Daoy (cell line): ENCODE measurements around the gene MAP3K10. TPM values are rescaled to one million over a fixed set of nuclear protein-coding genes. Genes with fewer than 3 reads are reported as not detected.

Source experiments
- DNase-seq: peaks from one replicate; pipeline ENCODE4 v3.0.0-alpha.2; 2015; ENCODE audit warnings: low read depth
- total RNA-seq: library from RNA; depleted of rRNA; stranded (reverse); fragments of >200 nt; shearing (Covaris generic); gene quantifications from 2 replicates; pipeline ENCODE4 v1.2.3, GENCODE V29; 2014

MAP3K10 gene
- total RNA-seq, 1 experiment from 2014 or later = 10.9 TPM

DNA sequence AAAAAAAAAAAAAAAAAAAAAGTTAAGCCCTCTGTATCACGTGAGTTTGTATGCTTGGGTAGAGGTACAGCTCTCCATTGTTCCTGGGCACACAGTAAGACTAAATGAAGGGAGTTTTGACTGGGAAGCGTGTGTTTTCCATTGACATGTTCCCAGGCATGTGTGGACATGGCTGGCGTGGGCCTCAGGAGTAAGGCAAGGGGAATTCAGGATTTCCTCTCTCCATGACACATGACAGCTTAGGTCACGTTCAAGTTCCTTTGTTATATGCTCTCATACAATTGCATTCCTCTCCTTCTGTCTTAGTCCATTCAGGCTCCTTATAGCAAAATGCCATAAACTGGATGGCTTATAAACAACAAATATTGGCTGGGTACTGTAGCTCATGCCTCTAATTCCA is 17.1 kb upstream of the MAP3K10 start:
- DNase-seq = no peak

DNA sequence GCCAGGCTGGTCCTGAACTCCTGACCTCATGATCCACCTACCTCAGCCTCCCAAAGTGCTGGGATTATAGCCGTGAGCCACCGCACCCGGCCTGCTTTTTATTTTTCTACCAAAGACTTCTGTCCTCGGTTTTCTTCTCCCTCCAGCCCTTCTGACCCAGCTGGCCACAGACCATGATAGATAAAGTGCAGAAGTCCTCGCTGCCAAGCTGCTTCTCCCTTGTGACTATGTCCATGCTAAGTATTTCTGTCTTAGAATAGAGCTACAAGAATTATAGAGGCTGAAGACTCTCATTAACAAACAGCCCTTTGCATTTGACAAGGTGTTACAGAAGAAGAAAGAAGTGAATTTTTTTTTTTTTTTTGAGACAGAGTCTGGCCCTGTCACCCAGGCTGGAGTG is 15.4 kb upstream of the MAP3K10 start:
- no peak for DNase-seq

DNA sequence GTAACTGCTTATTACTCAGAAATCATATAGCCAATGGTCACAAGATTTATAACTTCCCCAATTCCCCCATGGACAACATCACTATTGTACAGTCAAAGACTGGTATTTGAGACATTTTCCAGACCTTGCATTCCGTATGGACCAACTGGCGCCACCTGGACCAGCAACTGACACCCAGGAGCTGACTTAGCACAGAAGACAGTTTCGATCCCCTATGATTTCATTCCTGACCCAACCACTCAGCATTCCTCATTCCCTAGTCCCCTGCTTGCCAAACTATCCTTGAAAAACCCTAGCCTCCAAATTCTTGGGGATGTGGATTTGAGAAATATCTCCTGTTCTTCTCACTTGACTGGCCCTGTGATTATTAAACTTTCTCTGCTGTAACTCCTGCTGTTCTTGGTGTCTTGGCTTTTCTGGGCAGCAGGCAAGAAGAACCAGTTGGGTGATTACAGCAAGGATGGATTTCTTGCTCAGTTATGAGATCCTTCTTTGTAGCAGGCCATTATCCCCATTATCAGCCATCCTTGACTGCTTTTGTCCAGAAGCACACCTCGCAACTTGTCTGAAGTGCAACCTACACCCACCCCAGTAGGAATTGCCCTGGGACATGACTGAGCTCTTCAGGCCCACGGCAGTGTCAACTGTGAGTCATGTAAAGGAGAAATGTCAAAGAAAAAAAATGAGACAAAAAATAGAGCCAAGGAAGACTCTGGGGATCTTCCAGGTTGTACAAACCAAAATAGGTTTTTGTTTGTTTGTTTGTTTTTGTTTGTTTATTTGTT is 13.7 kb upstream of the MAP3K10 start:
- DNase-seq = no peak

DNA sequence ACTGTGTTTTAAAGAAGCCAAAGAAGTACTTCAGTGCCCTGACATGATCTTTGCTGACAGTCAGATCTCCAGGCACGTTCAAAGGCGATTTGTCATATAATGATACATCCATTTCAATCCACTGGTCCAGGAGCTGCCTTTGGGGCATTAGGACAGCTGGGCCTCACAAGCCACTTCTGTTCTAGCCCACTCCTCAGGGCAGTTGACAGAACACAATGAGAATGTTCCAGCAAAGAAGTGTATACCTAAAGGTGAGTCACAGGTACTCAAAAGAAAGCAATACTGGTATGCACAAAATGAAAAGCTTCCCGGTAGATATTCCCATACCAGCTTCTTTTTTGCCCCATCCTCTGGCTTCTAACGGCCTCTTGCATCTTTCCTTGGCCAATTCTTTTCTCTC is 12.5 kb upstream of the MAP3K10 start:
- no peak for DNase-seq

DNA sequence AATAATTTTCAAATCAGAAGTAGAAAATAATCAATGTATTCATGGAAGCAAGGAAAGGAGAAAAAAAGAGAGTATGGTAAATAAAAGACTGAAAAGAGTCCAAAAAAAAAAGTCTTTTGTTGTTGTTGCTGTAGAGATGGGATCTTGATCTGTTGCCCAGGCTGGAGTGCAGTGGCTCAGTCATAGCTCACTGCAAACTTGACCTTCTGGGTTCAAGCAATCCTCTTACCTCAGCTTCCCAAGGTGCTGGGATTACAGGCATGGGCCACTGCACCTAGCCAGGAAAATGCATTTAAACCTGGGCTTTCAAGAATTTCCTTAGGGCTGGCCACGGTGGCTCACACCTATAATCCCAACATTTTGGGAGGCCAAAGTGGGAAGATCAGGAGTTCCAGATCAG is 7.0 kb upstream of the MAP3K10 start:
- DNase-seq = no peak

DNA sequence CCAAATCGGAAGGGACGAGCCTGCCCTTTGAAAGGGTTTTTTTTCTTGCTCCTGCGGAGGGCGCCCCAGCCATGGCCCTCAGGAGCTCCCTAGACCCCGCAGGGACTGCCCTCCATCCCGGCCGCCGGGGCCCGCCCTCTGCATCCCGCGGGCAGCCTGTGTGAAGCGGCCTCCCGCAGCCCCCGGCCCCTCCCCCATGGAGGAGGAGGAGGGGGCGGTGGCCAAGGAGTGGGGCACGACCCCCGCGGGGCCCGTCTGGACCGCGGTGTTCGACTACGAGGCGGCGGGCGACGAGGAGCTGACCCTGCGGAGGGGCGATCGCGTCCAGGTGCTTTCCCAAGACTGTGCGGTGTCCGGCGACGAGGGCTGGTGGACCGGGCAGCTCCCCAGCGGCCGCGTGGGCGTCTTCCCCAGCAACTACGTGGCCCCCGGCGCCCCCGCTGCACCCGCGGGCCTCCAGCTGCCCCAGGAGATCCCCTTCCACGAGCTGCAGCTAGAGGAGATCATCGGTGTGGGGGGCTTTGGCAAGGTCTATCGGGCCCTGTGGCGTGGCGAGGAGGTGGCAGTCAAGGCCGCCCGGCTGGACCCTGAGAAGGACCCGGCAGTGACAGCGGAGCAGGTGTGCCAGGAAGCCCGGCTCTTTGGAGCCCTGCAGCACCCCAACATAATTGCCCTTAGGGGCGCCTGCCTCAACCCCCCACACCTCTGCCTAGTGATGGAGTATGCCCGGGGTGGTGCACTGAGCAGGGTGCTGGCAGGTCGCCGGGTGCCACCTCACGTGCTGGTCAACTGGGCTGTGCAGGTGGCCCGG is 815 bp downstream of the MAP3K10 start:
- peak; percentile 51 for DNase-seq

DNA sequence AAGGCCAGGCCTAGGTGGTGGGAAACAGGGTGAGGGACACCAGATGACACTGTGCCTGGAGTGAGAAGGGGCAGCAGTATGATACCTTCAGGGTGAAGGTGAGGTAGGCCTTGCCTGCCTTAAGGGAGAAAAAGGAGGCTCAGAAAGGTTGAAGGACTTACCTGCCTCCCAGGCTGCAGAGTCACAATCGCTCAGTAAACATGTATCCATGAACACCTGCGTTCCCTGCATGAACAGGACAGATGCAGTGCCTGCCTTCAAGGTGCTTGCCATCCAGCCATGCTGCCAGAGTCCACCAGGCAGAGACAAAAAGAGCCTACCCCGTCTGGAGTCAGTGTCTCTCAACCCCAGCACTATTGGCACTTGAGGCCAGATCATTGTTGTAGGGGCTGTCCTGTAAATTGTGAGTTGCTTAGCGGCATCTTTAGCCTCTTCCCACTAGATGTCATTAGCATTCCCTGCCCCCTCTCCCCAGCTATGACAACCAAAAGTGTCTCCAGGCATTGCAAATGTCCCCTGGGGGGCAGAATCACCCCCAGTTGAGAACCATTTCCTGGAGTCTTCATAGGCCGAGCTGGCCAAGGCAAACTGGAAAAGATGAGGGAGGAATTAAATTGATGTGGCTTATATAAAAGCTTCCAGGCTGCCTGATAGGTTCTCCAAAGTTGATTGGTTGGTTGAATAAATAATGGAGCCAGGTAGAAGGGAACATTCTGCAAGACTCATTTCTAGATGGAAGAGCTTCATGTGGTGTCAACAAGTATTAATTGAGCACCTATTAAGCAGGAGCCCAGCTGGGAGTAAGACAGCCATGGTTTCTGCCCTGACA is 1.7 kb downstream of the MAP3K10 start:
- no peak for DNase-seq

DNA sequence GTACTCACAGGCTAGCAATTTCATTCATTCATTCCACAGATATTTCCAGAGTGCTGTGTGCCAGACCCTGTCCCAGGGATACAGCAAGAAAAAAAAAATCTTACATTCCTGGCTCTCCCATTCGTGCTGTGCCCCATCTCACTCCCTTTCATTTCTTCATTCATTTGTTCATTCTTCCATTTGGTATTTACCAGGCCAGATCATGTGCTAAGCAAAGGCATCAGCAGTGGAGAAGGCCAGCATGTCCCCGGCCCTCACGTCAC is 2.3 kb downstream of the MAP3K10 start:
- DNase-seq = no peak

DNA sequence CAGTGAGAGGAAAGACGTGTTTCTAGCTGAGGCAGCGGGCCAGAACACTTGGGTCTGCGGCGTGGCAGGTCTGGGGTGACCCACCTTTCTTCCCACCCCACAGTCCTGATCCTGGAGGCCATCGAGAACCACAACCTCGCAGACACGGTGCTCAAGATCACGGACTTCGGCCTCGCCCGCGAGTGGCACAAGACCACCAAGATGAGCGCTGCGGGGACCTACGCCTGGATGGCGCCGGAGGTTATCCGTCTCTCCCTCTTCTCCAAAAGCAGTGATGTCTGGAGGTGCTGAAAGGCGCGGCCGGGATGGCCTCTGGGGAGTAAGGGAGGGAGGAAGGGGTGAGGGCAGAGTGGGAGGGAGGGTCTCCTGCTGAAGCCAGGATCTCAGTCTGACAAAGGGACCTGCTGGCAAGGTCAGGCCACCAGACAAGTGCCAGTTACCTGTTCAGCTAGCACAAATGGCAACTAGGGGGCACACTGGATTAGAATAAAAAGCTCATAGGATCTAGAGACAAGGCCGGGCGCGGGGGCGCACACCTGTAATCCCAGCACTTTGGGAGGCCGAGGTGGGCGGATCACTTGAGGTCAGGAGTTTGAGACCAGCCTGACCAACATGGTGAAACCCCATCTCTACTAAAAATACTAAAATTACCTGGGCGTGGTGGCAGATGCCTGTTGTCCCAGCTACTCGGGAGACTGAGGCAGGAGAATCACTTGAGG is 7.2 kb downstream of the MAP3K10 start:
- no peak for DNase-seq

DNA sequence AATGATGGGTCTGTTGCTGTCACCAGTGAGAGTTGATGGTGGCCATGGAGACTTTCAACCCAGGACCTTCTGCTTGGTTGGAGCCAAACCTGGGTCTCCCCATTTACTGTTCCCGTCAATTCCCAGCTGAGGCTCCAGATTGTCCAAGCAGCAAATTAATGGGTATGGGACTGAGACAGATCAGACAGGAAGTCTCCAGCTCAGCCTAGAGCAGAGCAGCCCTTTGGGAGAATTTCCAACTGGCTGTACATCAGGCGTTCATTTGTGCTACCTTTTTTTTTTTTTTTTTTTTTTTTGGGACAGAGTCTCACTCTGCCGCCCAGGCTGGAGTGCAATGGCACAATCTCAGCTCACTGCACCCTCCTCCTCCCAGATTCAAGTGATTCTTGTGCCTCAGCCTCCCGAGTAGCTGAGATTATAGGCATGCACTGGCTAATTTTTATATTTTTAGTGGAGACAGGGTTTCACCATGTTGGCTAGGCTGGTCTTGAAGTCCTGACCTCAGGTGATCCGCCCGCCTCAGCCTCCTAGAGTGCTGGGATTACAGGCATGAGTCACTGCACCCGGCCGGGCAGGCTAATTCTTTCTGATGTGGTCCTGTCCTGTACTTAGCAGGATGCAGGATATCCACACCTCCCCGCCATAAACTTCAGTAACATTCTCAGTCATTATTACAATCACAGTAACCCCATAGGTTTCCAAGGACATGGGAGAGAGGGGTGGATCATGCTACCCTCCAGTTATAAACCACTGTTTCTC is 9.3 kb downstream of the MAP3K10 start:
- DNase-seq = no peak

DNA sequence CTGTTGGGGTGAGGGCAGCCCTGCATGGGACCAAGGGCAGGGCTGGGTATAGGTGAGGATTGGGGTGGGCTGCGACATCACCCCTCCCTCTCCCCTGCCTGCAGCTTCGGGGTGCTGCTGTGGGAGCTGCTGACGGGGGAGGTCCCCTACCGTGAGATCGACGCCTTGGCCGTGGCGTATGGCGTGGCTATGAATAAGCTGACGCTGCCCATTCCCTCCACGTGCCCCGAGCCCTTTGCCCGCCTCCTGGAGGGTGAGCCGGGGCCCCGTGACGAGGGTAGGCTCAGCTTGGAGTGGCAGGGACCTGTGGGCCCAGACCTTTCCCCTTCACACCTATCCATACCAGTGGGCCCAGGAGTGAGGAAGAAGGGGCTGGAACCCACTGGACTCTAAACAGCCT is 13.2 kb downstream of the MAP3K10 start:
- DNase-seq = no peak

DNA sequence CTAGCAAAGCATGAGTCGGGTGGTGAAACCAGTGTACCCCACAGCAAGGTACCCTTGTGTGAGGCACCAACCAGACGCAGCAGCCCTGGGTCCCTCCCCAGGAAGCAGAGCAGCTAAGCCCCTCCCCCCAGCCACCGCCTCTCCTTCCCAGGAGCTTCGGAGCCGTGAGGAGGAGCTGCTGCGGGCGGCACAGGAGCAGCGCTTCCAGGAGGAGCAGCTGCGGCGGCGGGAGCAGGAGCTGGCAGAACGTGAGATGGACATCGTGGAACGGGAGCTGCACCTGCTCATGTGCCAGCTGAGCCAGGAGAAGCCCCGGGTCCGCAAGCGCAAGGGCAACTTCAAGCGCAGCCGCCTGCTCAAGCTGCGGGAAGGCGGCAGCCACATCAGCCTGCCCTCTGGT is 14.5 kb downstream of the MAP3K10 start:
- DNase-seq = no peak

DNA sequence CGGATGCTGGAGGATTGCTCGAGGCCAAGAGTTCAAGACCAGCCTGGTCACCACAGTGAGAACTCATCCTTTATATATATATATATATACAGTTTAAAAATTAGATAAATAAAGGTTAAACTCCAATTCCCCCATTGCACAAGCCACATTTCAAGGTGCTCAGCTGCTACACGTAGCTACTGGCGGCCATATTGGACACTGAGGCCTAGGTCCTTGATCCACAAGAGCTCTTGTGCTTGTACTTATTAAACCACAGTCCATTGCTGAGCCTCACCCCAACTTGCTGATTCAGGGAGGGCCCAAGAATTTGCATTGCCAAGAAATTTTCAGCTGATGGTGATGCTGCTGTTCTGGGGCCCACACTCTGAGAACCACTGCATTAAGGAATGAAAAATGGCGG is 17.4 kb downstream of the MAP3K10 start:
- DNase-seq = no peak

DNA sequence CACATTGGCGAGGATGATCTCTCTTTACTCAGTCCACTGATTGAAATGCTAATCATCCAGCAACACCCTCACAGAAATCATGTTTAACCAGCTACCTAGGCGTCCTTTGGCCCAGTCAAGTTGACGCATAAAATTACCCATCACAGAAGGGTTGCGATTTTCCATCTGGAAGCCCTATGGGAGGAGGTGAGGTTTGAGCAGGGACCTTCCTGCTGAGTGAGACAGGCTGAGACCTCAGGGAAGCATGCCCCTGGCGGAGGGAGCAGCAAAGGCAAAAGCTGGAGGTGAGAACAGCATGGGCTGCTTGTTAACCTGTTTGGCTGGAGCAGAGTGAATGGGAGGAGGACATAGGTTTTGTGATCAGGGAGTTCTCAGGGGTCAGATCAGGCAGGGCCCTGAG is 19.7 kb downstream of the MAP3K10 start:
- DNase-seq = no peak

DNA sequence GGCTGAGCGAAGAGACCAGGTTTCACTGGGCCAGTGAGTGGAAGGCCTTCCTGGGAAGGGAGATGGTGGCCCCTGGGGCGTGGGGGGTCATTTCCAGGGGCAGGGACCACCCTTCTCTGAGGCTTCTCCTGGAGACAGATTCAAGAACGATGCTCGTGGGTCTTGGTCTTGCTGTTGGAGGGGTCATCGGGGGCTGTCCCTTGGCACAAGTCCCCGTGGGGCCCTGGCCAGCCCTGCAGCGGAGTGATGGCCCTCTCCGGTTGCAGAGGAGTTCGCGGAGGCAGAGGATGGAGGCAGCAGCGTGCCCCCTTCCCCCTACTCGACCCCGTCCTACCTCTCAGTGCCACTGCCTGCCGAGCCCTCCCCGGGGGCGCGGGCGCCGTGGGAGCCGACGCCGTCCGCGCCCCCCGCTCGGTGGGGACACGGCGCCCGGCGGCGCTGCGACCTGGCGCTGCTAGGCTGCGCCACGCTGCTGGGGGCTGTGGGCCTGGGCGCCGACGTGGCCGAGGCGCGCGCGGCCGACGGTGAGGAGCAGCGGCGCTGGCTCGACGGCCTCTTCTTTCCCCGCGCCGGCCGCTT is 22.1 kb downstream of the MAP3K10 start:
- DNase-seq = no peak

DNA sequence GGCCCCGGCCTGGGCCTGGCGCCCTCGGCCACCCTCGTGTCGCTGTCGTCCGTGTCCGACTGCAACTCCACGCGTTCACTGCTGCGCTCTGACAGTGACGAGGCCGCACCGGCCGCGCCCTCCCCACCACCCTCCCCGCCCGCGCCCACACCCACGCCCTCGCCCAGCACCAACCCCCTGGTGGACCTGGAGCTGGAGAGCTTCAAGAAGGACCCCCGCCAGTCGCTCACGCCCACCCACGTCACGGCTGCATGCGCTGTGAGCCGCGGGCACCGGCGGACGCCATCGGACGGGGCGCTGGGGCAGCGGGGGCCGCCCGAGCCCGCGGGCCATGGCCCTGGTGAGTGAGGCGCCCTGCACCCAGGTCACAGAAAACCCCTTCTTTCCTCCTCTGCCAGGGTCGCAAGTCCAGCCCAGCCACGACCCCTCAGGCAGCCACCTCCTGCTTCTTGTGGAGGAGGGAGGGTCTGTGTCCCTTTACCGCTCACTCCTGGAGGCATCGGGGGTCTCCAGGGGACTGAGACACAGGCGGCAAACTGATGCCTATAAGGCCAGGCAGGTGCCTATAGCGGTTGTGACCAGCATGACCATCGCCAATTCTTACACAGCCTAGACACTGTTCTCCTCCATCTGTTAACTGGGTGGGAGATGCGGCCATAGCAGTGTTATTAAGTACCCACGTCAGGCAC is 22.8 kb downstream of the MAP3K10 start:
- no peak for DNase-seq

DNA sequence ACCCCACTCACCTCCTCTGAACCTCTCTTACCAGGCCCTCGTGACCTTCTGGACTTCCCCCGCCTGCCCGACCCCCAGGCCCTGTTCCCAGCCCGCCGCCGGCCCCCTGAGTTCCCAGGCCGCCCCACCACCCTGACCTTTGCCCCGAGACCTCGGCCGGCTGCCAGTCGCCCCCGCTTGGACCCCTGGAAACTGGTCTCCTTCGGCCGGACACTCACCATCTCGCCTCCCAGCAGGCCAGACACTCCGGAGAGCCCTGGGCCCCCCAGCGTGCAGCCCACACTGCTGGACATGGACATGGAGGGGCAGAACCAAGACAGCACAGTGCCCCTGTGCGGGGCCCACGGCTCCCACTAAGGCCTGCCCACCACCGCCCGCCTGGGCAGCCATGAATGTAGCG is 23.7 kb downstream of the MAP3K10 start:
- DNase-seq = no peak

DNA sequence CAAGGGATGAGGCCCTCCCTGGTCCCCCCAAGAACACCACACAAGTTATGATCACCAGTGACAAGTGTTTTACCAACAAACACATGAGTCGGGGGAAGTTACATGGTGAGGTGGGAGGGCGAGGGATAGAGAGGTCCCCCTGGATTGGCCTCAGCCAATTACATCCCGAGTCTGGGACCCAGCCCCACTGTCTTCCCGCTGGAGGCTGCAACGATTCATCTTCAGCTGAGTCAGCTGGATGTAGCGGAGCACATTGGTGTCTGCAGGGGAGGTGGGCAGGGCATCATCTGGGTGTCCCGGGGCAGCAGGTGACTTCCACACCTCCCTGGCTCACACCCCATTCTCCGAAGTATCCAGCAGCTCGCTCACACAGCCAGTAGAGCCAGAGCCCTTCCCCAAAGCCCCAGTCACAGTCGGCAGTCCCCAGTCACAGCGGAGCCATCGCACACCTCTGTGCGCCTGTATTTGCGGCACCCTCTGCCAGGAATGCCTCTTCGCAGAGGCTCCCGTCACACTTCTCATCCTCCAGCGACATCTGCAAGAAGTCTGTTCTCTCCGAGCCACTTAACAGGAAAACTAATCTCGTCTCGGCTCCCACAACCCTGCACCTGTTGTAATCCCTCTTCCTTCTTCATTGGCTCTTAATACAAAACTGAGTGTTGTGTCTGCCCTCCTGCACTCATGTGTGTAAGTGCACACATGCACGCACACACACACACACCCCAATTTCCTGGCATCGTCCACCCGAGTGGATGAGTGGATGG is 25.0 kb downstream of the MAP3K10 start:
- DNase-seq = no peak

DNA sequence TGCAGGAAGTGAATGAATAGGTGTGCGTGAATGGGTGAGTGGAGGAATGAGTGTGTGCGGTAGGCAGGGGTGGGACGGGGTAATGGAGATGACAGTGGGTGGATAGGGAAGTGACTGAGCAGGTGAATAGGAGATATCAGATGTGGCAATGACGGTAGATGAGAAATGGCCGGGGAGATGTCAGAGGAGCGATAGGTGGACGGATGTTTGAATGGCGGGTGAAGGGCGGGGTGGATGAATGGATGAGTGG is 25.5 kb downstream of the MAP3K10 start:
- no peak for DNase-seq
